ENCODE measurements around the gene MBD5.

The MBD5 gene

DNA sequence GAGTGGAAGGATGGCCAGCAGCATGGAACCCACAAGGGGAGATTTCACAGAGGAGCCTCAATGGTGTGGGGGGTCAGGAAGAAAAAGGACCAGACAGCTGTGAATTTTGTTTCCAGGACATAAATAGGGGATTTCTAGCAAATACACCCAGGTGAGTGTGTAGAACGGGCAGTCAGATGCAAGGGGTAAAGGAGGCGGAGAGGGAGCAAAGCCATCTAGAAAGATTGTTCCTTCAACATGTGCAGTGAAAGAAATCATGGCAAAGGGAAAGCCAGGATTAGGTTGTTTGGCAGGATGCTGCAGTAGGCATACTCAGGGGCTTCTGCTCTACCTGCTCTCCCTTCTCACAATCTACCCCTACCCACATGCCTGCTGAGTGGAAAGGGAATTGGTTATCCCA is 504.2 kb downstream of the MBD5 start:
- H3K27ac ChIP-seq = no peak overlapping the region
- DNase-seq = no peak
- no peaks in the 10 kb centered on the region for H3K27me3 ChIP-seq (replicated peaks)
- no peak overlapping the region for H3K4me3 ChIP-seq (ENCODE audit: low read depth, low read length)
- TF ChIP-seq, protein P1, sequence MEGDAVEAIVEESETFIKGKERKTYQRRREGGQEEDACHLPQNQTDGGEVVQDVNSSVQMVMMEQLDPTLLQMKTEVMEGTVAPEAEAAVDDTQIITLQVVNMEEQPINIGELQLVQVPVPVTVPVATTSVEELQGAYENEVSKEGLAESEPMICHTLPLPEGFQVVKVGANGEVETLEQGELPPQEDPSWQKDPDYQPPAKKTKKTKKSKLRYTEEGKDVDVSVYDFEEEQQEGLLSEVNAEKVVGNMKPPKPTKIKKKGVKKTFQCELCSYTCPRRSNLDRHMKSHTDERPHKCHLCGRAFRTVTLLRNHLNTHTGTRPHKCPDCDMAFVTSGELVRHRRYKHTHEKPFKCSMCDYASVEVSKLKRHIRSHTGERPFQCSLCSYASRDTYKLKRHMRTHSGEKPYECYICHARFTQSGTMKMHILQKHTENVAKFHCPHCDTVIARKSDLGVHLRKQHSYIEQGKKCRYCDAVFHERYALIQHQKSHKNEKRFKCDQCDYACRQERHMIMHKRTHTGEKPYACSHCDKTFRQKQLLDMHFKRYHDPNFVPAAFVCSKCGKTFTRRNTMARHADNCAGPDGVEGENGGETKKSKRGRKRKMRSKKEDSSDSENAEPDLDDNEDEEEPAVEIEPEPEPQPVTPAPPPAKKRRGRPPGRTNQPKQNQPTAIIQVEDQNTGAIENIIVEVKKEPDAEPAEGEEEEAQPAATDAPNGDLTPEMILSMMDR (IDR thresholded peaks at IDR 0.05; ENCODE audit: low read depth, low read length, missing control alignments) = no peak
- H3K36me3 ChIP-seq (replicated peaks) = no peaks in the 10 kb centered on the region
- in situ Hi-C loops (cut with HindIII; ENCODE audit: low pct_ligation_motif_present, low sequenced_read_pairs) = no loop called here

DNA sequence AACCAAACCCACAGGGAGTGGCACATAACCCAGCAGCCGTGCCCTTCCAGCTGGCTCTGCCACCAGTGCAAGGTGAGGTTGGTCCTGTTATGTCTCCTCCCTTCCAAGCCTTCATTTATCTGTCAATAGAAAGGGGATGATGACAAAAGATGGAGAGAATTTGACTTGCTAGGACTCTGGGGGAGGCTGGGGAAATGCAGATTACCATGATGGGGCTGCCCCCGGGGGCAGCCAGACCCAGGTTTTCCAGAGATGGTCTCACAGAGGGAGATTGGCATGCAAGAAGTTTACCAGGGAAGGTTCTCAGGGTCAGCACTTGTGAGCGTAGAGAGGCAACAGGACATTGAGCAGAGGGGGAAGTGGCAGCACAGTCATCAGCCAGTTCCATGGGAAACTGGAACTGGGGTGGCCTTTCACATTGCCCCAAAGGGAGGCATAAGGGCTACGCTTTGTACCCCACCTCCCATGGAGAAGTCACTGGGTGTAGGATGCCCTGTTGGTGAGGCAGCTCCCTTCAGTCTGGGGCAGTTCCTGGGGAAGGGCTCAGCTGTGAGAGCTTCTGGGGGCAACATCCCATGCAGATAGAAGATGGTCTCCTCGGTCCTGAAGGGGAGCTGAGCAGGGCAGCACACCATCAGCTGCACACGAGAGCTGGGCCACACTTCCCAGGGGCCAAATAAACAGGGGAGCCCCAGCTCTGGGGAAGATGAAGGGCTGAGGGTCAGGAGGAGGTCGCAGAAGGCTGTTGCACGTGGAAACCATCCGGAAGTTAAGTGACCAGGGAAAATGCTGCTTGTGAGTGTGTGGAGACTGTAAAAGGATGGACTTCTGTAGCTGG is 505.8 kb downstream of the MBD5 start:
- DNase-seq = no peak
- TF ChIP-seq, protein P1 (IDR thresholded peaks at IDR 0.05; ENCODE audit: low read depth, low read length, missing control alignments) = no peak
- Histone ChIP-seq H3K36me3 (replicated peaks) (no peaks in the 10 kb centered on the region), H3K27me3 (replicated peaks) (no peaks in the 10 kb centered on the region), H3K4me3 (ENCODE audit: low read depth, low read length) (no peak overlapping the region), H3K27ac (no peak overlapping the region)
- in situ Hi-C loops (cut with HindIII; ENCODE audit: low pct_ligation_motif_present, low sequenced_read_pairs) = no loop called here

DNA sequence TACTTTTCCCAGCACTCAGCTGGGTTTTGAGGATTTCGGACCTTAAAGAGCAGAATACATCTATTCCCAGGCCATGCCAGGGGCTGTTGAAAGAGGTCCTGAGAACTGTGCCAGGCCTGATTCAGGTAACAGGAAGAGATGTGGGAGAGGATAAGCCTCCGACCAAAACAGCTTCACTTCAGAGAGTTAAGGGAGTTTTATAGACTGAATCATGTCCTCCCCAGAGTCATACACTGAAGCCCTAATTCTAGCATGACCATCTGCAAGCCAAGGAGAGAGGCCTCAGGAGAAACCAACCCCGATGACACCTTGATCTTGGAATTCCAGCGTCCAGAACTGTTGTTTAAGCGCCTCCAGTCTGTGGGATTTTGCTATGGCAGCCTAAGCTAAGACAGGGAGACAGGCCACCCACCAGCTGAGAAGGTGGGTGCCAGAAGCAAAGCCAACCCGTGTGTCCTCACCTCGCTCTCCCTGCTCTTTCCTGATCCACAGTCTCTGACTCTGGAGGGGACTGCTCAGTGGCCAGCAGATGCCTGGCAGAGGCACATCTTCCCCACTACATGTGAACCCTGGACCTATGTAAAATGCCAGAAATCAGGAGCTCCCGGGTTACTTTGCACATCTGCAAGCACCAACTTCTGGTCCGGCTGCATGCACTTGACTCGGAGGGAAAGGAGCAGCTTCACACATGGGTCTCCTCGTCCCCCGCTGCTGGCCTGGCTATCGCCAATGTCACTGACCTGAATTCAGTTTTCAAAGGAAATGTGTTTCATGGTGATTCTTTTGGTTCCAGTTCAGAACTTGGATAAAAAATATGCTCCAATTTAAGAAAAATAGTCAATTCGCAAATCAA is 506.8 kb downstream of the MBD5 start:
- in situ Hi-C loops (cut with HindIII; ENCODE audit: low pct_ligation_motif_present, low sequenced_read_pairs) = no loop called here
- no peaks in the 10 kb centered on the region for H3K27me3 ChIP-seq (replicated peaks)
- no peak overlapping the region for H3K27ac ChIP-seq
- TF ChIP-seq, protein P1 (IDR thresholded peaks at IDR 0.05; ENCODE audit: low read depth, low read length, missing control alignments) = no peak
- no peaks in the 10 kb centered on the region for H3K36me3 ChIP-seq (replicated peaks)
- H3K4me3 ChIP-seq (ENCODE audit: low read depth, low read length) = no peak overlapping the region
- no peak for DNase-seq

DNA sequence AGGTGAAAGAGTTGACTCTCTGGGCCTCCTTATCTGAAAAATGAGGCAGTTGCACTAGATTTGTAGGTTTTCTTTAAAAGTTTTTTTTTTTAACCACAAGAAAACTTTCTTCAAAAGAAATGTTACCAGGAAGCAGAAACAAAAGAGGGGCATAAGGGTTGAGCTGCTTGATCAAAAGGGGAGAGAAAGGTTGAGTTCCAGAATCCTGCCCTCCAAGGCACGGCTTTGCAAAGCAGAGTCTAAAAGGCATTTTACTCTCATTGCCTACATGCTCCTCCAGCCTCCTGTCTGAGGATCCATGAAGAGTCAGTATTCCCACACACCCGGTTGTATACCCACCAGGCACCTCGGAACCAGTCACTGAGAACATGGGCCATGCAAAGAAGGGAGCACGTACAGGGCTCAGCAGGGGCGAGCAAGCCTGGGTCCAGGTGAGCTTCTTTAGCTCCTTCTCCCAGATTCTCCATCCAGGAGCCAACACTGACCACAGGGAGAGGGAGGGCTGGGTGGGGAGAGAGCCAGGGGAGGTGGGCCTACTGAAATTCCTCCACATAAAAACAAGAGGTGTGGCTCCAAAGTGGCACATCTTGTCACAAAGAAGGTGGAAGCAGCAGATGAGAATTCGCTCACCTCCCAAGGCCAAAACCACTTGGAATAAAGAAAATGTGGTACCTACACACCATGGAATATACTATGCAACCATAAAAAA is 507.6 kb downstream of the MBD5 start:
- Histone ChIP-seq H3K27ac (no peak overlapping the region), H3K4me3 (ENCODE audit: low read depth, low read length) (no peak overlapping the region), H3K36me3 (replicated peaks) (no peaks in the 10 kb centered on the region), H3K27me3 (replicated peaks) (no peaks in the 10 kb centered on the region)
- no peak for DNase-seq
- in situ Hi-C loops (cut with HindIII; ENCODE audit: low pct_ligation_motif_present, low sequenced_read_pairs) = no loop called here
- TF ChIP-seq, protein P1 (IDR thresholded peaks at IDR 0.05; ENCODE audit: low read depth, low read length, missing control alignments) = no peak

DNA sequence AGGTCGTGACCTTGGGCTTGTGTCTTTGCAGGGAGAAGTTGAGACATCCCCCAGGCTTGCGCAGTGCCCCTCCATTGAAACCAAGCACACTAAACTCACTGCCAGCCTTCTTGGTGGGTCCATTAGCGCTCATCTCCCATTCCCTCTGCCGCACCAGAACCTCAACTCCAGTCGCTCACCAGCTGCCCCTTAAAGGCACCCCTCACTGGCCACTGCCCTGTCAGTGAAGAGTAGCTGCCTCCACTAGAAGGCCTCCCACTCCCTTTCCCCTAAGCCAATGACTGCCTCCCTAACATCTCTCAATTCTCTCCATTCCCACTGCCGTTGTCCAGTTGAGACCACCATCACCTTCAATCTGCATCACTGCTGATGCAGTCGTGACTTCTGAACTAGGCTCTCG is 508.9 kb downstream of the MBD5 start:
- TF ChIP-seq, protein P1 (IDR thresholded peaks at IDR 0.05; ENCODE audit: low read depth, low read length, missing control alignments) = no peak
- H3K36me3 ChIP-seq (replicated peaks) = no peaks in the 10 kb centered on the region
- no peaks in the 10 kb centered on the region for H3K27me3 ChIP-seq (replicated peaks)
- in situ Hi-C loops (cut with HindIII; ENCODE audit: low pct_ligation_motif_present, low sequenced_read_pairs) = no loop called here
- no peak overlapping the region for H3K27ac ChIP-seq
- no peak for DNase-seq
- H3K4me3 ChIP-seq (ENCODE audit: low read depth, low read length) = no peak overlapping the region
